ENCODE results near the gene PBX1.

PBX1 gene

GRCh38 chr1:164867590-164867989 lies 308.6 kb downstream of the PBX1 start:
- no peak for DNase-seq (ENCODE audit: extremely low read depth, low read depth)
- H3K4me3 ChIP-seq (replicated peaks; ENCODE audit: low read depth, low read length), result no peak overlapping the region
- TF ChIP-seq CTCF (IDR thresholded peaks at IDR 0.05; ENCODE audit: low read depth, low read length, missing control alignments), result no peak

- DNase-seq (ENCODE audit: extremely low read depth, low read depth), result no peak
- no peak for TF ChIP-seq CTCF (IDR thresholded peaks at IDR 0.05; ENCODE audit: low read depth, low read length, missing control alignments)
- no peak overlapping the region for H3K4me3 ChIP-seq (replicated peaks; ENCODE audit: low read depth, low read length)
These were observed 310.0 kb downstream of the PBX1 start for GRCh38 chr1:164868990-164869389.

GRCh38 chr1:164875518-164875917 lies 316.5 kb downstream of the PBX1 start:
- TF ChIP-seq CTCF (IDR thresholded peaks at IDR 0.05; ENCODE audit: low read depth, low read length, missing control alignments), result no peak
- no peak overlapping the region for H3K4me3 ChIP-seq (replicated peaks; ENCODE audit: low read depth, low read length)
- DNase-seq (ENCODE audit: extremely low read depth, low read depth), result no peak

GRCh38 chr1:164876398-164877116 lies 317.6 kb downstream of the PBX1 start:
- H3K4me3 ChIP-seq (replicated peaks; ENCODE audit: low read depth, low read length), result no peak overlapping the region
- DNase-seq (ENCODE audit: extremely low read depth, low read depth), result no peak
- TF ChIP-seq CTCF (IDR thresholded peaks at IDR 0.05; ENCODE audit: low read depth, low read length, missing control alignments), result no peak

- no peak for DNase-seq (ENCODE audit: extremely low read depth, low read depth)
- no peak for TF ChIP-seq CTCF (IDR thresholded peaks at IDR 0.05; ENCODE audit: low read depth, low read length, missing control alignments)
- H3K4me3 ChIP-seq (replicated peaks; ENCODE audit: low read depth, low read length), result no peak overlapping the region
These were observed 321.2 kb downstream of the PBX1 start for GRCh38 chr1:164880199-164880598.

- no peak for DNase-seq (ENCODE audit: extremely low read depth, low read depth)
- TF ChIP-seq CTCF (IDR thresholded peaks at IDR 0.05; ENCODE audit: low read depth, low read length, missing control alignments), result no peak
- H3K4me3 ChIP-seq (replicated peaks; ENCODE audit: low read depth, low read length), result no peak overlapping the region
These were observed 321.7 kb downstream of the PBX1 start for GRCh38 chr1:164880644-164881043.

- no peak for DNase-seq (ENCODE audit: extremely low read depth, low read depth)
- H3K4me3 ChIP-seq (replicated peaks; ENCODE audit: low read depth, low read length), result no peak overlapping the region
- no peak for TF ChIP-seq CTCF (IDR thresholded peaks at IDR 0.05; ENCODE audit: low read depth, low read length, missing control alignments)
These were observed 326.3 kb downstream of the PBX1 start for GRCh38 chr1:164885311-164885710.

Data from HFF-Myc (cell line).